SK-N-SH treated with all-trans-retinoic acid at 6 μM for 48 hours (cell line): Measurements from ENCODE around the gene MCAT.

ENCODE experiments used
- CREB5 ChIP-seq: fragments of 250-450 bp; sonication (Bioruptor Pico); IDR thresholded peaks from 2 replicates; pipeline ENCODE4 v1.5.1; 2020; ENCODE audit warnings: low read depth, mild to moderate bottlenecking, moderate library complexity
- PATZ1 ChIP-seq: fragments of 250-450 bp; sonication (Bioruptor Pico); IDR thresholded peaks from 2 replicates; pipeline ENCODE4 v1.8.0; 2020; ENCODE audit warnings: mild to moderate bottlenecking, moderate library complexity, borderline replicate concordance
- ZFP3 ChIP-seq: fragments of 250-450 bp; sonication (Bioruptor Pico); IDR thresholded peaks from 2 replicates; pipeline ENCODE4 v1.5.0; 2020; ENCODE audit warnings: mild to moderate bottlenecking, moderate library complexity
- ZNF565 ChIP-seq: fragments of 450-650 bp; formaldehyde crosslinking; conservative IDR thresholded peaks from 2 replicates; pipeline ENCODE4 v1.5.0; 2020; ENCODE audit warnings: low read depth, mild to moderate bottlenecking, moderate library complexity

- no peak for TF ChIP-seq PATZ1
- no peak for TF ChIP-seq CREB5 (CRISPR knock-in tag)
- no peak for TF ChIP-seq ZNF565
- no peak for TF ChIP-seq ZFP3 (CRISPR knock-in tag)
These were observed 30.4 kb upstream of the MCAT start for GRCh38 chr22:43173566-43173965.
